ENCODE measurements around the gene ZNF525. TPM values are rescaled to one million over a fixed set of nuclear protein-coding genes. Genes with fewer than 3 reads are reported as not detected.

ZNF525 gene
- total RNA-seq, 1 experiment from 2014 or later, result 10.2 TPM

DNA sequence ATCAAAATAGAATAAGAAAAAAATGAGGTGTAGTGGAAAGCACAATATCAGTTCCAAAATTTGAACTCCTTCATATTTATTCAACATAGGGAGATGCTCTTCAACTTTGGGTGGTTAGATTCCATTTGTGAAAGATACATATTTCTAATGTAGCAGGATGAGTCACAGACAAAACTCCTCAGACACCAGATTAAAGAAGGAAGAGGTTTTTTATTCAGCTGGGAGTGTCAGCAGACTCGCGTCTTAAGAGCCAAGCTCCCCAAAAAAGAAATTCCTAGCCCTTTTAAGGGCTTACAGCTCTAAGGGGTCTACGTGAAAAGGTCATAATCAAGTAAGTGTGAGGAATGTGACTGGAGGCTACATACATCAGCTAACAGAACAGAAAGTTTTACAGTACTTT is 22.7 kb downstream of the ZNF525 start:
- Histone ChIP-seq H3K4me1 (ENCODE audit: control insufficient read depth in 1 of 2, insufficient read depth in 2 of 2, low read length in 2 of 2) (no peaks in the 10 kb centered on the region), H3K36me3 (ENCODE audit: control insufficient read depth in 1 of 2, insufficient read depth in 2 of 2, low read length in 2 of 2) (0 out of 4 replicates have a peak, but pooled peaks cover 0 to 3% of the 10 kb centered on the region in 2 experiments), H4K20me1 (ENCODE audit: insufficient read depth) (no peaks in the 10 kb centered on the region), H2AFZ (ENCODE audit: low read depth, low read length, poor library complexity, severe bottlenecking) (no peak overlapping the region), H3K9me2 (ENCODE audit: insufficient read depth) (no peaks in the 10 kb centered on the region), H3K79me2 (ENCODE audit: insufficient read depth, low read length) (no peaks in the 10 kb centered on the region), H3K4me3 (replicated peaks in 1 of 2; ENCODE audit: low read depth in 1 of 2, low read length in 2 of 2) (no peak overlapping the region), H3K4me2 (ENCODE audit: low read length) (no peak overlapping the region), H3K27me3 (ENCODE audit: insufficient read depth, low read length) (no peaks in the 10 kb centered on the region), H3K9ac (ENCODE audit: low read length) (no peak overlapping the region), H3K9me3 (ENCODE audit: control insufficient read depth in 1 of 2, insufficient read depth in 1 of 2, low read depth in 1 of 2, low read length in 2 of 2) (peaks cover 20 to 21% of the 10 kb centered on the region in 2 experiments; a peak in 2 of 4 replicates), H3K27ac (ENCODE audit: low read depth, low read length) (no peak overlapping the region)
- ATAC-seq (no peak), DNase-seq (ENCODE audit: low read depth, low spot score) (no peak)
- ChIA-PET POLR2A (no interaction called here), CTCF (no interaction called here), RAD21 (ENCODE audit: low non-redundant PET in 1 of 2, low total read pairs in 2 of 2, uncharacterized antibody in 2 of 2, unreplicated experiment in 2 of 2) (no interaction called here)
- intact Hi-C loops (cut with micrococcal nuclease), result no loop called here
- TF ChIP-seq RAD21 (IDR thresholded peaks at IDR 0.05; ENCODE audit: low read depth), result no peak
- no peak for TF ChIP-seq CEBPB (IDR thresholded peaks at IDR 0.05; ENCODE audit: low read depth)
- TF ChIP-seq POLR2A (IDR thresholded peaks at IDR 0.05; ENCODE audit: borderline replicate concordance, extremely low read depth, insufficient read depth, insufficient read length), result no peak
- TF ChIP-seq, protein P1, sequence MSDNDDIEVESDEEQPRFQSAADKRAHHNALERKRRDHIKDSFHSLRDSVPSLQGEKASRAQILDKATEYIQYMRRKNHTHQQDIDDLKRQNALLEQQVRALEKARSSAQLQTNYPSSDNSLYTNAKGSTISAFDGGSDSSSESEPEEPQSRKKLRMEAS (IDR thresholded peaks at IDR 0.05), result no peak
- TF ChIP-seq ZFX (IDR thresholded peaks at IDR 0.05), result no peak
- TF ChIP-seq, protein P2, sequence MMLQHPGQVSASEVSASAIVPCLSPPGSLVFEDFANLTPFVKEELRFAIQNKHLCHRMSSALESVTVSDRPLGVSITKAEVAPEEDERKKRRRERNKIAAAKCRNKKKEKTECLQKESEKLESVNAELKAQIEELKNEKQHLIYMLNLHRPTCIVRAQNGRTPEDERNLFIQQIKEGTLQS (IDR thresholded peaks at IDR 0.05), result no peak
- TF ChIP-seq, protein P3, sequence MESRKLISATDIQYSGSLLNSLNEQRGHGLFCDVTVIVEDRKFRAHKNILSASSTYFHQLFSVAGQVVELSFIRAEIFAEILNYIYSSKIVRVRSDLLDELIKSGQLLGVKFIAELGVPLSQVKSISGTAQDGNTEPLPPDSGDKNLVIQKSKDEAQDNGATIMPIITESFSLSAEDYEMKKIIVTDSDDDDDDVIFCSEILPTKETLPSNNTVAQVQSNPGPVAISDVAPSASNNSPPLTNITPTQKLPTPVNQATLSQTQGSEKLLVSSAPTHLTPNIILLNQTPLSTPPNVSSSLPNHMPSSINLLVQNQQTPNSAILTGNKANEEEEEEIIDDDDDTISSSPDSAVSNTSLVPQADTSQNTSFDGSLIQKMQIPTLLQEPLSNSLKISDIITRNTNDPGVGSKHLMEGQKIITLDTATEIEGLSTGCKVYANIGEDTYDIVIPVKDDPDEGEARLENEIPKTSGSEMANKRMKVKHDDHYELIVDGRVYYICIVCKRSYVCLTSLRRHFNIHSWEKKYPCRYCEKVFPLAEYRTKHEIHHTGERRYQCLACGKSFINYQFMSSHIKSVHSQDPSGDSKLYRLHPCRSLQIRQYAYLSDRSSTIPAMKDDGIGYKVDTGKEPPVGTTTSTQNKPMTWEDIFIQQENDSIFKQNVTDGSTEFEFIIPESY (IDR thresholded peaks at IDR 0.05; ENCODE audit: extremely low read depth, insufficient replicate concordance, low read length), result no peak
- TF ChIP-seq YY1 (IDR thresholded peaks at IDR 0.05; ENCODE audit: extremely low read depth, insufficient replicate concordance, low read depth, low read length), result no peak
- TF ChIP-seq EGR1 (IDR thresholded peaks at IDR 0.05; ENCODE audit: low read depth), result no peak
- TF ChIP-seq, protein P4, sequence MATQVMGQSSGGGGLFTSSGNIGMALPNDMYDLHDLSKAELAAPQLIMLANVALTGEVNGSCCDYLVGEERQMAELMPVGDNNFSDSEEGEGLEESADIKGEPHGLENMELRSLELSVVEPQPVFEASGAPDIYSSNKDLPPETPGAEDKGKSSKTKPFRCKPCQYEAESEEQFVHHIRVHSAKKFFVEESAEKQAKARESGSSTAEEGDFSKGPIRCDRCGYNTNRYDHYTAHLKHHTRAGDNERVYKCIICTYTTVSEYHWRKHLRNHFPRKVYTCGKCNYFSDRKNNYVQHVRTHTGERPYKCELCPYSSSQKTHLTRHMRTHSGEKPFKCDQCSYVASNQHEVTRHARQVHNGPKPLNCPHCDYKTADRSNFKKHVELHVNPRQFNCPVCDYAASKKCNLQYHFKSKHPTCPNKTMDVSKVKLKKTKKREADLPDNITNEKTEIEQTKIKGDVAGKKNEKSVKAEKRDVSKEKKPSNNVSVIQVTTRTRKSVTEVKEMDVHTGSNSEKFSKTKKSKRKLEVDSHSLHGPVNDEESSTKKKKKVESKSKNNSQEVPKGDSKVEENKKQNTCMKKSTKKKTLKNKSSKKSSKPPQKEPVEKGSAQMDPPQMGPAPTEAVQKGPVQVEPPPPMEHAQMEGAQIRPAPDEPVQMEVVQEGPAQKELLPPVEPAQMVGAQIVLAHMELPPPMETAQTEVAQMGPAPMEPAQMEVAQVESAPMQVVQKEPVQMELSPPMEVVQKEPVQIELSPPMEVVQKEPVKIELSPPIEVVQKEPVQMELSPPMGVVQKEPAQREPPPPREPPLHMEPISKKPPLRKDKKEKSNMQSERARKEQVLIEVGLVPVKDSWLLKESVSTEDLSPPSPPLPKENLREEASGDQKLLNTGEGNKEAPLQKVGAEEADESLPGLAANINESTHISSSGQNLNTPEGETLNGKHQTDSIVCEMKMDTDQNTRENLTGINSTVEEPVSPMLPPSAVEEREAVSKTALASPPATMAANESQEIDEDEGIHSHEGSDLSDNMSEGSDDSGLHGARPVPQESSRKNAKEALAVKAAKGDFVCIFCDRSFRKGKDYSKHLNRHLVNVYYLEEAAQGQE (IDR thresholded peaks at IDR 0.05; ENCODE audit: low read depth), result no peak
- TF ChIP-seq SP1 (IDR thresholded peaks at IDR 0.05; ENCODE audit: low read depth), result no peak
- TF ChIP-seq ZNF274 (IDR thresholded peaks at IDR 0.05; ENCODE audit: low read depth, low read length), result no peak
- no peak for TF ChIP-seq CBX3 (IDR thresholded peaks at IDR 0.05; ENCODE audit: low read depth)
- no peak for TF ChIP-seq ELF1 (IDR thresholded peaks at IDR 0.05; ENCODE audit: borderline replicate concordance, low read depth)
- TF ChIP-seq, protein P5, sequence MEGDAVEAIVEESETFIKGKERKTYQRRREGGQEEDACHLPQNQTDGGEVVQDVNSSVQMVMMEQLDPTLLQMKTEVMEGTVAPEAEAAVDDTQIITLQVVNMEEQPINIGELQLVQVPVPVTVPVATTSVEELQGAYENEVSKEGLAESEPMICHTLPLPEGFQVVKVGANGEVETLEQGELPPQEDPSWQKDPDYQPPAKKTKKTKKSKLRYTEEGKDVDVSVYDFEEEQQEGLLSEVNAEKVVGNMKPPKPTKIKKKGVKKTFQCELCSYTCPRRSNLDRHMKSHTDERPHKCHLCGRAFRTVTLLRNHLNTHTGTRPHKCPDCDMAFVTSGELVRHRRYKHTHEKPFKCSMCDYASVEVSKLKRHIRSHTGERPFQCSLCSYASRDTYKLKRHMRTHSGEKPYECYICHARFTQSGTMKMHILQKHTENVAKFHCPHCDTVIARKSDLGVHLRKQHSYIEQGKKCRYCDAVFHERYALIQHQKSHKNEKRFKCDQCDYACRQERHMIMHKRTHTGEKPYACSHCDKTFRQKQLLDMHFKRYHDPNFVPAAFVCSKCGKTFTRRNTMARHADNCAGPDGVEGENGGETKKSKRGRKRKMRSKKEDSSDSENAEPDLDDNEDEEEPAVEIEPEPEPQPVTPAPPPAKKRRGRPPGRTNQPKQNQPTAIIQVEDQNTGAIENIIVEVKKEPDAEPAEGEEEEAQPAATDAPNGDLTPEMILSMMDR (IDR thresholded peaks at IDR 0.05 in 2 of 3, conservative IDR thresholded peaks at IDR 0.05 in 1 of 3; ENCODE audit: borderline replicate concordance in 1 of 3, insufficient read depth in 1 of 3, low read depth in 2 of 3, low read length in 2 of 3), result no peak
- TF ChIP-seq SIN3A (IDR thresholded peaks at IDR 0.05; ENCODE audit: low read depth), result no peak
- TF ChIP-seq EZH2 (IDR thresholded peaks at IDR 0.05), result no peak
- no peak for TF ChIP-seq POLR2AphosphoS5 (IDR thresholded peaks at IDR 0.05; ENCODE audit: low read depth, low read length)
- TF ChIP-seq FOSL1 (IDR thresholded peaks at IDR 0.05; ENCODE audit: low read depth), result no peak
- TF ChIP-seq TCF7L2 (IDR thresholded peaks at IDR 0.05; ENCODE audit: borderline replicate concordance, extremely low read depth, insufficient read depth, insufficient read length), result no peak
- BruUV-seq (replicated peaks), result no TSS peak

Data from HCT116 (cell line).